GM19395 (cell line): ENCODE data around the gene PCDH9.
"Not testable (repeated sequence)": the region's sequence is repeated elsewhere in the genome, so short reads cannot be mapped to it uniquely, and the experiment has no call there.

ENCODE experiments used
- ATAC-seq: cut with Tn5 transposase; IDR thresholded peaks from one replicate; pipeline ENCODE4 v1.9.1; 2021; ENCODE audit warnings: mild to moderate bottlenecking, moderate library complexity; ENCODE audit not compliant: unreplicated experiment

PCDH9 gene

GRCh38 chr13:66329988-66330451 lies 900.1 kb downstream of the PCDH9 start:
- no peak for ATAC-seq

- ATAC-seq: no peak
Measured at GRCh38 chr13:66328476-66328875, 901.7 kb downstream of the PCDH9 start.

GRCh38 chr13:66323745-66324347 lies 906.3 kb downstream of the PCDH9 start:
- no peak for ATAC-seq

- no peak for ATAC-seq
Measured at GRCh38 chr13:66322936-66323335, 907.2 kb downstream of the PCDH9 start.

GRCh38 chr13:66322193-66322740 lies 907.9 kb downstream of the PCDH9 start:
- ATAC-seq: no peak

GRCh38 chr13:66314911-66315310 lies 915.2 kb downstream of the PCDH9 start:
- no peak for ATAC-seq

GRCh38 chr13:66313413-66313812 lies 916.7 kb downstream of the PCDH9 start:
- no peak for ATAC-seq

- ATAC-seq: no peak
Measured at GRCh38 chr13:66312312-66313087, 917.6 kb downstream of the PCDH9 start.

GRCh38 chr13:66305961-66306617 lies 924.0 kb downstream of the PCDH9 start:
- no peak for ATAC-seq

- no peak for ATAC-seq
Measured at GRCh38 chr13:66301482-66301881, 928.7 kb downstream of the PCDH9 start.

- no peak for ATAC-seq
Measured at GRCh38 chr13:66301006-66301405, 929.1 kb downstream of the PCDH9 start.

- ATAC-seq: no peak
Measured at GRCh38 chr13:66296875-66297274, 933.3 kb downstream of the PCDH9 start.

GRCh38 chr13:66296328-66296727 lies 933.8 kb downstream of the PCDH9 start:
- no peak for ATAC-seq

- not testable (repeated sequence) for ATAC-seq
Measured at GRCh38 chr13:66286806-66287205, 943.3 kb downstream of the PCDH9 start.

GRCh38 chr13:66275416-66275815 lies 954.7 kb downstream of the PCDH9 start:
- no peak for ATAC-seq

GRCh38 chr13:66273011-66273410 lies 957.1 kb downstream of the PCDH9 start:
- ATAC-seq: no peak

GRCh38 chr13:66266761-66267160 lies 963.4 kb downstream of the PCDH9 start:
- no peak for ATAC-seq

- ATAC-seq: no peak
Measured at GRCh38 chr13:66266348-66266747, 963.8 kb downstream of the PCDH9 start.

GRCh38 chr13:66265371-66265770 lies 964.8 kb downstream of the PCDH9 start:
- ATAC-seq: no peak

- no peak for ATAC-seq
Measured at GRCh38 chr13:66264971-66265370, 965.2 kb downstream of the PCDH9 start.

- no peak for ATAC-seq
Measured at GRCh38 chr13:66262330-66262729, 967.8 kb downstream of the PCDH9 start.

- ATAC-seq: not testable (repeated sequence)
Measured at GRCh38 chr13:66259426-66259825, 970.7 kb downstream of the PCDH9 start.
